ENCODE measurements around the gene SPATS2. TPM values are rescaled to one million over a fixed set of nuclear protein-coding genes. Genes with fewer than 3 reads are reported as not detected.

The SPATS2 gene
- polyA plus RNA-seq, 1 experiment = 100 TPM

DNA sequence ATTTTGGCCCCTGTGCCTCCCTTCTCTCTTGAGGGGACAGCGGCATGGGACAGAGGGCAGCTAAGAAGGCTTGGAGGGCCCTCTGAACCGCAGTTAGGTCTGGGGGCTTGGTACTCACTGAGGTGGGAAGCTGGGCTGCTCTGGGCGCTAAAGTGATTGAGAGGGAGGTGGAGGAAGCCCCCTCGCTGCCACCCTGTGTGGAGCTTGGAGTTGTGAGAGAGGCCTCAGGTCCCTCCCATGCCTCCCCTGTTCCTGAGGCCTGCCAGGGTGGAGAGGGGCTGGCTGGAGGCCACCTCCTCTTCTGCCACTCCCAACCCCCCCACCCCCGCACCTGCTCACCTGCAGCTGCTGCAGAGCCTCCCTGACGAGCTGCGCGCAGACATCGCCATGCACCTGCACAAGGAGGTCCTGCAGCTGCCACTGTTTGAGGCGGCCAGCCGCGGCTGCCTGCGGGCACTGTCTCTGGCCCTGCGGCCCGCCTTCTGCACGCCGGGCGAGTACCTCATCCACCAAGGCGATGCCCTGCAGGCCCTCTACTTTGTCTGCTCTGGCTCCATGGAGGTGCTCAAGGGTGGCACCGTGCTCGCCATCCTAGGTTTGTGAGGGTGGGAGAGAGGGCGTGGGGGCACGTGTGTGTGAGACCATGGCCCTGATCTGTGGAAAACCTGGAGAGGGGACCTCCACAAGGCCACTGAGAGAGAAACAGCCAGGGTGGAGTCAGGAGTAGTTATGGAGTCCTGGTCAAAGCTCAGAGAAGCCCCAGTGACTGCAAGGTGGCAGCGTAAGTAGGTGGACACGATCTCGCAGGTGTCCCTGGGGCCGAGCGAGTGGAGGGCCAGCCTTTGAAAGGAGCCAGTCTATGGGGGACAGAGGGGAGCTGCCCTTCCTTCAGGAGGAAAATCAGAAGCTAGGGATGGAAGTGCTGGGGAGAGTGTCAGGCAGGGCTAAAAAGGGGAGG lies 182.8 kb downstream of the SPATS2 start:
- H3K27ac ChIP-seq (ENCODE audit: low read depth, low read length) = no peak overlapping the region
- no peaks in the 10 kb centered on the region; the same call in 1 of the 2 replicates for H3K9me3 ChIP-seq (ENCODE audit: control insufficient read depth, insufficient read depth, low read length)
- ChIA-PET POLR2A (no interaction called here), CTCF (interaction anchor here (0.9 to 1.4 kb wide), 2 partner anchors 191 to 193 kb away, joined by 4 to 5 read pairs; no protein-coding TSS in a partner anchor)
- H3K27me3 ChIP-seq (ENCODE audit: control insufficient read depth, insufficient read depth, low read length) = peaks cover 48% of the 10 kb centered on the region
- TF ChIP-seq, protein P1, sequence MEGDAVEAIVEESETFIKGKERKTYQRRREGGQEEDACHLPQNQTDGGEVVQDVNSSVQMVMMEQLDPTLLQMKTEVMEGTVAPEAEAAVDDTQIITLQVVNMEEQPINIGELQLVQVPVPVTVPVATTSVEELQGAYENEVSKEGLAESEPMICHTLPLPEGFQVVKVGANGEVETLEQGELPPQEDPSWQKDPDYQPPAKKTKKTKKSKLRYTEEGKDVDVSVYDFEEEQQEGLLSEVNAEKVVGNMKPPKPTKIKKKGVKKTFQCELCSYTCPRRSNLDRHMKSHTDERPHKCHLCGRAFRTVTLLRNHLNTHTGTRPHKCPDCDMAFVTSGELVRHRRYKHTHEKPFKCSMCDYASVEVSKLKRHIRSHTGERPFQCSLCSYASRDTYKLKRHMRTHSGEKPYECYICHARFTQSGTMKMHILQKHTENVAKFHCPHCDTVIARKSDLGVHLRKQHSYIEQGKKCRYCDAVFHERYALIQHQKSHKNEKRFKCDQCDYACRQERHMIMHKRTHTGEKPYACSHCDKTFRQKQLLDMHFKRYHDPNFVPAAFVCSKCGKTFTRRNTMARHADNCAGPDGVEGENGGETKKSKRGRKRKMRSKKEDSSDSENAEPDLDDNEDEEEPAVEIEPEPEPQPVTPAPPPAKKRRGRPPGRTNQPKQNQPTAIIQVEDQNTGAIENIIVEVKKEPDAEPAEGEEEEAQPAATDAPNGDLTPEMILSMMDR (IDR thresholded peaks at IDR 0.05; ENCODE audit: low read depth, low read length) = no peak
- DNase-seq (ENCODE audit: low read depth, low spot score) = no peak
- H3K4me3 ChIP-seq (ENCODE audit: low read depth, low read length) = no peak overlapping the region

GRCh38 chr12:49550693-49551252 lies 183.5 kb downstream of the SPATS2 start:
- TF ChIP-seq, protein P1 (IDR thresholded peaks at IDR 0.05; ENCODE audit: low read depth, low read length) = no peak
- ChIA-PET POLR2A (interaction anchor here (0.7 kb wide), 1 partner anchor 258 kb away, joined by 12 read pairs; no protein-coding TSS in a partner anchor), CTCF (interaction anchor here (0.9 to 1.4 kb wide), 3 partner anchors 29 to 194 kb away, joined by 3 to 5 read pairs (median 4); no protein-coding TSS in a partner anchor)
- peaks cover 44% of the 10 kb centered on the region for H3K27me3 ChIP-seq (ENCODE audit: control insufficient read depth, insufficient read depth, low read length)
- no peaks in the 10 kb centered on the region; the same call in 1 of the 2 replicates for H3K9me3 ChIP-seq (ENCODE audit: control insufficient read depth, insufficient read depth, low read length)
- H3K27ac ChIP-seq (ENCODE audit: low read depth, low read length) = no peak overlapping the region
- DNase-seq (ENCODE audit: low read depth, low spot score) = no peak
- no peak overlapping the region for H3K4me3 ChIP-seq (ENCODE audit: low read depth, low read length)

- Histone ChIP-seq H3K27me3 (ENCODE audit: control insufficient read depth, insufficient read depth, low read length) (peaks cover 36% of the 10 kb centered on the region), H3K4me3 (ENCODE audit: low read depth, low read length) (no peak overlapping the region), H3K27ac (ENCODE audit: low read depth, low read length) (no peak overlapping the region), H3K9me3 (ENCODE audit: control insufficient read depth, insufficient read depth, low read length) (no peaks in the 10 kb centered on the region; the same call in 1 of the 2 replicates)
- TF ChIP-seq, protein P1 (IDR thresholded peaks at IDR 0.05; ENCODE audit: low read depth, low read length) = no peak
- CTCF ChIA-PET = interaction anchor here (0.6 to 1.1 kb wide), 5 partner anchors 28 to 263 kb away, joined by 3 to 6 read pairs (median 4); no protein-coding TSS in a partner anchor
- POLR2A ChIA-PET = no interaction called here
- DNase-seq (ENCODE audit: low read depth, low spot score) = no peak
Measured at GRCh38 chr12:49552014-49552413, 184.8 kb downstream of the SPATS2 start.

- peaks cover 33% of the 10 kb centered on the region for H3K27me3 ChIP-seq (ENCODE audit: control insufficient read depth, insufficient read depth, low read length)
- no peak overlapping the region for H3K27ac ChIP-seq (ENCODE audit: low read depth, low read length)
- H3K4me3 ChIP-seq (ENCODE audit: low read depth, low read length) = no peak overlapping the region
- TF ChIP-seq, protein P1 (IDR thresholded peaks at IDR 0.05; ENCODE audit: low read depth, low read length) = no peak
- CTCF ChIA-PET = interaction anchor here (0.7 to 2.1 kb wide), 3 partner anchors 211 to 264 kb away, joined by 4 to 11 read pairs (median 6); no protein-coding TSS in a partner anchor
- DNase-seq (ENCODE audit: low read depth, low spot score) = no peak
- POLR2A ChIA-PET = no interaction called here
- H3K9me3 ChIP-seq (ENCODE audit: control insufficient read depth, insufficient read depth, low read length) = no peaks in the 10 kb centered on the region; the same call in 1 of the 2 replicates
Measured at GRCh38 chr12:49552425-49552824, 185.2 kb downstream of the SPATS2 start.
